EL (cell line): ENCODE data around the gene IL13RA2.

Experiments
- DNase-seq: peaks from one replicate; pipeline ENCODE4 v3.0.0-alpha.2; 2016

IL13RA2 gene

GRCh38 chrX:115017455-115017854 lies at the start of gene IL13RA2:
TSS of gene IL13RA2 (minus strand) at chrX:115017616. CDS start at chrX:115017269, 347 bp downstream.
- DNase-seq, result no peak

GRCh38 chrX:115065304-115065703 lies 47.9 kb upstream of the IL13RA2 start:
- DNase-seq, result no peak

GRCh38 chrX:115060013-115060412 lies 42.6 kb upstream of the IL13RA2 start:
- no peak for DNase-seq

GRCh38 chrX:115058276-115058675 lies 40.9 kb upstream of the IL13RA2 start:
- DNase-seq, result peak; percentile 87

- DNase-seq, result no peak
Measured at GRCh38 chrX:115054876-115055275, 37.5 kb upstream of the IL13RA2 start.

- no peak for DNase-seq
Measured at GRCh38 chrX:115053223-115053622, 35.8 kb upstream of the IL13RA2 start.

GRCh38 chrX:115047715-115048114 lies 30.3 kb upstream of the IL13RA2 start:
- peak; percentile 18 for DNase-seq

GRCh38 chrX:115047181-115047580 lies 29.8 kb upstream of the IL13RA2 start:
- peak; percentile 25 for DNase-seq

- DNase-seq, result no peak
Measured at GRCh38 chrX:115040417-115040816, 23.0 kb upstream of the IL13RA2 start.

- no peak for DNase-seq
Measured at GRCh38 chrX:115038406-115038805, 21.0 kb upstream of the IL13RA2 start.

- no peak for DNase-seq
Measured at GRCh38 chrX:115036029-115036428, 18.6 kb upstream of the IL13RA2 start.

- DNase-seq, result peak; percentile 1
Measured at GRCh38 chrX:115031989-115032388, 14.6 kb upstream of the IL13RA2 start.

- no peak for DNase-seq
Measured at GRCh38 chrX:115030625-115031024, 13.2 kb upstream of the IL13RA2 start.

- no peak for DNase-seq
Measured at GRCh38 chrX:115029869-115030570, 12.6 kb upstream of the IL13RA2 start.

- no peak for DNase-seq
Measured at GRCh38 chrX:115029440-115029839, 12.0 kb upstream of the IL13RA2 start.

GRCh38 chrX:115023811-115024210 lies 6.4 kb upstream of the IL13RA2 start:
- no peak for DNase-seq

- DNase-seq, result peak; percentile 73
Measured at GRCh38 chrX:115023139-115023538, 5.7 kb upstream of the IL13RA2 start.

- no peak for DNase-seq
Measured at GRCh38 chrX:115021121-115021520, 3.7 kb upstream of the IL13RA2 start.

- DNase-seq, result peak; percentile 44
Measured at GRCh38 chrX:115018944-115019343, 1.5 kb upstream of the IL13RA2 start.

- no peak for DNase-seq
Measured at GRCh38 chrX:115018040-115018647, 728 bp upstream of the IL13RA2 start.

GRCh38 chrX:115013705-115014104 lies 3.7 kb downstream of the IL13RA2 start:
- DNase-seq, result peak; percentile 16

- DNase-seq, result no peak
Measured at GRCh38 chrX:115011428-115011827, 6.0 kb downstream of the IL13RA2 start.

- DNase-seq, result no peak
Measured at GRCh38 chrX:114999906-115000305, 17.5 kb downstream of the IL13RA2 start.

- no peak for DNase-seq
Measured at GRCh38 chrX:114997779-114998178, 19.6 kb downstream of the IL13RA2 start.
